SIG-M5 treated with dmso at 0.1 percent for 504 hours (cell line): ENCODE data around the gene RNU5D-1.
"Not testable (repeated sequence)": the region's sequence is repeated elsewhere in the genome, so short reads cannot be mapped to it uniquely, and the experiment has no call there.

Experiments used
- DNase-seq: peaks from one replicate; lab custom pipeline; 2025; ENCODE audit not compliant: unreplicated experiment; lab: John Stamatoyannopoulos, UW

RNU5D-1 gene

GRCh38 chr1:44730741-44731512 is at the start of gene RNU5D-1:
TSS of gene RNU5D-1 (minus strand) at chr1:44731170.
- DNase-seq: peak; percentile 94

GRCh38 chr1:44780583-44781121 is 49.7 kb upstream of the RNU5D-1 start:
- no peak for DNase-seq

GRCh38 chr1:44778705-44779576 is 48.0 kb upstream of the RNU5D-1 start:
- no peak for DNase-seq

DNA sequence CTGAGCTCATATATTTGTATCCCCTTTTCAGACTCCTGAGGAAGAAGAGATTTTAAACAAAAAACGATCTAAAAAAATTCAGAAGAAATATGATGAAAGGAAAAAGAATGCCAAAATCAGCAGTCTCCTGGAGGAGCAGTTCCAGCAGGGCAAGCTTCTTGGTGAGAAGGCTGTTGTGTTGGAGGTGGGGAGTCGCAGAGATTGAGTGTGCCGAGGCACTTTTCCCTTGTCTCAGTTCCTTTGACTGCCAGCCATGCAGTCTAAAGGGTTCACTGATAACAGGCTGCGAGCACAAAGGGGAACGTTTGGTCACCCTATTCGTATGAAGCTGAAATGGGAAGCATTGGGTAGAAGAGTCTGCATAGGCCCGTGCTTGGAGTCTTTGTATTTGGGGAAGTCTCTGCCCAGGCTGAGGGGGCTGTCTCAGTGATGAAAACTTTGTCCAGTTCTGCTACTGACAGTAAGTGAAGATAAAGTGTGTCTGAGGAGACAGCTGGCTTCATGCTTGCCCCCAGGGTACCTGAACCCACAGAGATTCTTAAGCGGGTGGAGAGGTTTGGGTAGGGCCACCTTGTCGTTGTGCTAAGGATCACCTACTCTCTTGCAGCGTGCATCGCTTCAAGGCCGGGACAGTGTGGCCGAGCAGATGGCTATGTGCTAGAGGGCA is 47.1 kb upstream of the RNU5D-1 start:
- peak; percentile 57 for DNase-seq

DNA sequence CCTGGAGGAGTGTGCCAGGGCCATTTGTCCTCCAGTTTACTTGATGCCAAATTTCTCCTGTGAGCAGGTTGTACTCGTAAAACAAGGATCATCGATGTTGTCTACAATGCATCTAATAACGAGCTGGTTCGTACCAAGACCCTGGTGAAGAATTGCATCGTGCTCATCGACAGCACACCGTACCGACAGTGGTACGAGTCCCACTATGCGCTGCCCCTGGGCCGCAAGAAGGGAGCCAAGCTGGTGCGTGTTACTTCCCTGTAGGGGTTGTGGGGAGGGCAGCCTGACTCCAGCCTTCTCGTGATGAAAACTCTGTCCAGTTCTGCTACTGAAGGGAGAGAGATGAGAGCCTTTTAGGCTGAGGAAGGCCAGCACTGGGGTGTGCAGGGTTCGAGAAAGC is 46.6 kb upstream of the RNU5D-1 start:
- no peak for DNase-seq

DNA sequence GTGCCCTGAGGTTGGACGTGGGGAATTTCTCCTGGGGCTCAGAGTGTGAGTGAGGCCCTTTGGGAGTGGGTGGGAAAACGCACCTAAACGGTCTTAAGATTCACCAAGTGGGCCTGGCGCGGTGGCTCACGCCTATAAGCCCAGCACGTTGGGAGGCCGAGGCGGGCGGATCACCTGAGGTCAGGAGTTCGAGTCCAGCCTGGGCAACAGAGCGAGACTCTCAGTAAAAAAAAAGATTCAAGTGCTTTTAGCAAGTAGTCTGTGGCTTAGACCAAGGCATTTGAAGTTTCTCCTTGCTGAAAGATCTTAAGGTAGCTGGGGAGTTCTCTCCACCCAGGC is 45.7 kb upstream of the RNU5D-1 start:
- no peak for DNase-seq

DNA sequence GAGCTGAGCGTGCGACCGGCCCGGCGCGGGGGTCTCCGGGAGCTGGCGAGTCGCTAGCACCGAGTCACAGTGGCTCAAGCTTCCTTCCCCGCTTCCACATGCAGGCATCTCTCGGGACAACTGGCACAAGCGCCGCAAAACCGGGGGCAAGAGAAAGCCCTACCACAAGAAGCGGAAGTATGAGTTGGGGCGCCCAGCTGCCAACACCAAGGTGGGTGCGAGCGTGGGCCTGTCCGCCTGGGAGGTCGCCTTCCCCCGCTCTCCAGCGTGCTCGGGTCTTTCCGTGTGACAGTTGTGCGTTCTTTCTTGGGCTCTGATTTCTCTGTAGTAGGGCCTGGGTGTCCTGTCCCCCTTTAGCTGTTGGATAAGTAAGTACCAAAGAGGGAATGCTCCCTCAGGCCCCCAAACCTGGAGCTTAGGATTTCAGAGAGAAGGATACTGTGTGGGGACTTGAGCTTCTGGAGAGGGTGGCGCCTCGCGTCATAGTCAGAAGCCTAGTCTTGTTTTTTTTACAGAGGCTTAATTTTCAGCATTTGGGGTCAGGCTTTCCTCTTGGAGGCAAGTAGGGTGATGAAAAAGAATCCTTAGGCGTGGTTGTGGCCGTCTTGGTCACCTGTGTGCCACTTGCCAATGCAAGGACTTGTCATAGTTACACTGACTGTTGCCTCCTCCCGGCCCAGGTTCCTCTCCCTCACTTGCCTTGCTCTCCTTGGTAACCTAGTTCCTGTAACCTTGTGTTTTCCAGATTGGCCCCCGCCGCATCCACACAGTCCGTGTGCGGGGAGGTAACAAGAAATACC is 45.2 kb upstream of the RNU5D-1 start:
- DNase-seq: peak; percentile 26

- peak; percentile 91 for DNase-seq
Measured at GRCh38 chr1:44775078-44775929, 44.3 kb upstream of the RNU5D-1 start, which contains the start of gene RPS8. TSS of gene RPS8 (plus strand) at chr1:44775540. CDS start at chr1:44775597, 57 bp downstream.

DNA sequence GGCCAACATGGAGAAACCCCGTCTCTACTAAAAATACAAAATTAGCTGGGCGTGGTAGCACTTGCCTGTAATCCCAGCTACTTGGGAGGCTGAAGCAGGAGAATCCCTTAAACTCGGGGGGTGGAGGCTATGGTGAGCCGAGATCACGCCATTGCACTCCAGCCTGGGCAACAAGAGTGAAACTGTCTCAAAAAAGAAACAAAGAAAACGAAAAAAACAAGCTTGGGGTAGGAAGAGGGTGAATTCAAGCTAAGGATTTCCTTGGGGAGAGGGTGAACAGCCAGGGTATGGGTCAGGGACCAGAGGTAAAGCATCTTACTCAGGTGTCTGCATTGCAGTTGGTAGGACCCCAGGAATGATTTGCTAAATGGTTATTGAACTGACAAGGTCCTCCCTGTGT is 35.5 kb upstream of the RNU5D-1 start:
- DNase-seq: not testable (repeated sequence)

DNA sequence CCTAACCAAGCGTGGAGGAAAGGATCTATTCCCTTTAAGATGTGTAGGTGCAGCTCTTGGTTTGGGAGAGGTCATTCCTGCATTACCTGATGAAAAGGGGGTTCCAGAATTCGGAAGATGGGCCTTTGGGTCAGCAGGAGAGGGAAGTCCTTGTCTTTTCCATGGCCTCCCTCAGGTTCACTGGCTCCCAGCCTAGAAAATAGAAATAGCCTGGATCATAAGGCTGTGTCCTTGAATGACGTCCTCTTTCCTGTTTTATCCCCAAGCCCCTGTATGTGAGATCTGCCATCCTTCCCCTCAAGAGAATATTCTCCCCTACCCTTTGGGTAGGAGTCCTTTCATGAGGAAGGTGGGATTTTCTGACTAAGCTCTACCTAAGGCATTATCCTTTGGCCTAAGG is 29.9 kb upstream of the RNU5D-1 start:
- no peak for DNase-seq

- DNase-seq: no peak
Measured at GRCh38 chr1:44759077-44759476, 28.1 kb upstream of the RNU5D-1 start.

GRCh38 chr1:44757420-44757819 is 26.4 kb upstream of the RNU5D-1 start:
- DNase-seq: no peak

- DNase-seq: no peak
Measured at GRCh38 chr1:44747878-44748277, 16.9 kb upstream of the RNU5D-1 start.

DNA sequence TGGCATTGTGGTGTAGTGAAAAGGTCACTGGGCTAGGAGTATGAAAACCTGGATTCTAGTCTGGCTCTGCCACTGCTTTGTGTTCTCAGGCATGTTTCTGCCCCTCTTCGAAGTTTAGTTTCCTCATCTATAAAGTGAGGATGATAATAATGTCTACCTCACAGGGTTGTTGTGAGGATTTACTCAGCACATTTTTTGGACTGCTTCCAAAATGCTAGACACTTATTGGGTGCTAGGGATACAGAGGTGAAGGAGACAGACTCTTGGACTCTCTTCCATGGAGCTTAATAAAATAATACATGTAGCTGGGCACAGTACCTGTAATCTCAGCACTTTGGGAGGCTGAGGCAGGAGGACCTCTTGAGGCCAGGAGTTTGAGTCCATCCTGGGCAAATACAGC is 12.2 kb upstream of the RNU5D-1 start:
- no peak for DNase-seq

- DNase-seq: peak; percentile 17
Measured at GRCh38 chr1:44740179-44740617, 9.2 kb upstream of the RNU5D-1 start.

GRCh38 chr1:44739307-44740178 is 8.6 kb upstream of the RNU5D-1 start, which contains the start of gene KIF2C:
TSS of gene KIF2C (plus strand) at chr1:44739837. CDS start at chr1:44739933, 96 bp downstream.
- DNase-seq: peak; percentile 96

DNA sequence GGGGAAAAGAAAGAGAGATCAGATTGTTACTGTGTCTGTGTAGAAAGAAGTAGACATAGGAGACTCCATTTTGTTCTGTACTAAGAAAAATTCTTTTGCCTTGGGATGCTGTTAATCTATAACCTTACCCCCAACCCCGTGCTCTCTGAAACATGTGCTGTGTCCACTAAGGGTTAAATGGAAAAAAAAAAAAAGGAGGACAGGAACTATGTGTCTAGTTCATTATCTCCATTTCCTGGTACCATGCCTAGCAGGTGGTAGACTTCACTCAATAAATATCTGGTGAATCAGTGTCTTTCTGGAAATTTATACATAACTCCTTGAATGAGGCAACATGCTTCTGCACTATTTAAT is 8.0 kb upstream of the RNU5D-1 start:
- DNase-seq: not testable (repeated sequence)

GRCh38 chr1:44735992-44736391 is 5.0 kb upstream of the RNU5D-1 start:
- DNase-seq: no peak

- DNase-seq: no peak
Measured at GRCh38 chr1:44733784-44734183, 2.8 kb upstream of the RNU5D-1 start.
